ENCODE data around the gene FKBP6.

DNA sequence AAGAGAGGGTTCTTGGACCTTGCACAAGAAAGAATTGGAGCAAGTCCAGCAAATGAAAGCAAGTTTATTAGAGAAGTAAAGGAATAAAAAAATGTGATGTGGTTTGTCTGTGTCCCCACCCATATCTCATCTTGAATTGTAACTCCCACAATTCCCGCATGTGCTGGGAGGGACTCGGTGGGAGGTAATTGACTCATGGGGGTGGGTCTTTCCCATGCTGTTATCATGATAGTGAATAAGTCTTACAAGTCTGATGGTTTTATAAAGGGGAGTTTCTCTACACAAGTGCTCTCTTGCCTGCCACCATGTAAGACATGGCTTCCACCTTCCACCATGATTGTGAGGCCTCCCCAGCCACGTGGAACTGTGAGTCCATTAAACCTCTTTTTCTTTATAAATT, 66.5 kb downstream of the FKBP6 start:
- TF ChIP-seq LEF1 (IDR thresholded peaks at IDR 0.05; ENCODE audit: borderline replicate concordance) (no peak), NFRKB (IDR thresholded peaks at IDR 0.05) (no peak), FOXK2 (IDR thresholded peaks at IDR 0.05) (no peak)

Data from HEK293T (cell line).